8988T (cell line): Measurements from ENCODE around the gene SMIM8.

Experiments
- DNase-seq: peaks from one replicate; pipeline ENCODE4 v3.0.0; 2011

SMIM8 gene

DNA sequence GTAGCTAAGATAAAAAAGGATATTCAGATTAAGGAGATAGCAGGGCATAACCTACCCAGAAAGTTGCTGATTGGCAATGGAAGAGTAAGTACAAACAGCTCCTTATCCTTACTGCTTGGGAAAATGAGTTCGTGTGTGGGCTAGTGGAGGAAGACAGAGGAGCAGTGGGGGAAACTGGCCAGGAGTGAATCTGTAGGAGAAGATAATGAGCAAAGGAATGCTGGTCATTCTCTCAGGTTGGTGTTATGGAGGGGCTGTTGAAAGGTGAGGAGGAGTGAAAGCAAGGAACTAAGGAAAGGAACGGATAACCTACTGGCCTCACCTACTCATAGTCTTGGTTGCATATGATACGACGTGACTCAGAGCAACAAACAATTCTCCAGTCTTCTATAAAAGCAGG lies 14.0 kb downstream of the SMIM8 start:
- DNase-seq = no peak

DNA sequence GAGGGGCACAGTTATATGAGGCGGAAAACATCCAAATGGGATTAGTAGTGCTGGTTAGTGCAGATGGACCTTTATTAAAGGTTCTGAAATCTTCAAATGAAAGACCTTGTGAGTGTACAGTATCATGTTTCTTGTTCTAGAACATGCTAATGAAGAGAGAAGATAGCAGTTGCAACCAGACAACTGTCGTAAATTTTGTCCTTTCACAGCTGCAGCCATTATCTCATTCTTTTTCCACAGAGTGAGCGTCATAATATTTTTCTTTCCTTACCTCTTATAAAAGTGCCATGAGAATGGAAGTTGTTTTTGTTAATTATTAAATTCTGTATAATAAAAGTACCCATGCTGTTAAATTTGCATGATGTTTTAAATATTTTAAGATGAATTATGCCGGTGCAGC lies 17.8 kb downstream of the SMIM8 start:
- DNase-seq = no peak

DNA sequence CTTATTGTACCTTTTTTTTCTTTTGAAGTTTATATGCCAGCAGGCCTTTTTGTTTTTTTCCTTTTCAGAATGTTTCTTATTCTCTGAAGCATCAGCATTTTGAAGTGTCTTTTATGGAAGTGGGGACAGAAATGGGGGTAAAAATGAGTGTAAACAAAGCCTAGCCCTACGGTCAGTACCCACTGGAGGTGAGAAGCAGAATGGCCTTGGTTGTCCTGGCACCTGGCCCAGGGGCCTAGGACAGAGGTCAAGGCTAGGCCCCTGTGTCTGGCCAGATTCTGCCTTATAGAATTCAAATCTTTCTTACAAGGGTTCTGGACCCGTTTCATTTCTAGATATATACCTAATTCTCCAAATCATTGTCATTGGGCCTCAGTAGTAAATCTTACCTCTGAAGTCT lies 18.8 kb downstream of the SMIM8 start:
- no peak for DNase-seq

DNA sequence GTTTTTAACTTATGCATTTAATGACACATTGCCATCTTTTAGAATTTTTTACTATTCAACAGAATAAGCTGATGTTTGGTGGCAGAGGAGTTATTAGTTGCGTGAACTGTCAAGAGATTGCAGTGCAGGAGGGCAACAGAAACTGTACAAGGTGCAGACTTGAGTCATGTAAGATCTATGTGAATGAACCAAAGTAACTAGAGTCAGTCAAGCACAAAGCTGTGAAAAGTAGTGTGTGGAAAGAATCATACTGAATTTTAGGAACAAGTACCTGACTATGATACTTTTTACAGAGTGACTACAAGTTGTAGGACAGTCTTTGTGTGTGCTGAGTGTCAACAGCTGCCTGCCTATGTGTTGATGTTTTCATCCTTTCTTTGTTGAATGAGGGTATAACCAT lies 19.5 kb downstream of the SMIM8 start:
- no peak for DNase-seq

DNA sequence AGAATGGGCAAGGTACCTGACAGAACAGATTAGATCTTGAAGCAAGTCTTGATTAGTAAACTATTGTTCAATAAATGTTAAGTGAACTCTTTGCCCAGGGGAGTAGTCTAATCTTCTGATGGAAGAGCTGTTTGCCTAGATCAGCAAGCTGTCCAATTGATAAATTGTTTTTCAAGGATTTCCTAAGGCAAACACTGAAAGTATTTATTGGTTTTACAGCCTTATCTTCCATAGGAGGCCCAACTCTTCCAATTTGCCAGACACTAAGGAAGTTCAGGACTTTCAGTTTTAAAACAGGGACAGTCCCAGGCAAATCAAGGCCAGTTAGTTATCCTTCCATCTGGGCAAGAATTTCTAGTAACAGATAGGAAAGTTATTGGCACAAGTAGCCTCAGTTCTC lies 20.4 kb downstream of the SMIM8 start:
- DNase-seq = no peak

DNA sequence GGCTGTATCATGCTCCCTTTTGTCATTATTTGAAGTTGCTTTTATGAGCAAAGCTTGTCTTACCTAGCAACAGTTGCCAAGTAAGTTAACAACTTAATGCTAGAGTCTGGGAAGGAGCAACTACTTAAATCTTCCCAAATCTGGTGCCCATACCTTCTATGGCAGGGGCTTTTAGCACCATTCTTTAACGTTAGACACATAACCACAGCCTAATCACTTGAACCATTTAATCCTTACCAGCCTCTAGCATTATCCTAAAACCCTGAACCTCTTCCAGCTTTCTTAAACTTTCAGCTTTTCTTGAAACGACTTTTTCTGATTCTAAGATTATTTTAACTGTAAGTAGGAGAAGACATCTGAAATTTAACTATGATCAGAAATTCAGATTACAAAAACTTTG lies 22.3 kb downstream of the SMIM8 start, which contains the start of gene C6orf163:
Gene C6orf163 (plus strand): TSS at position 83 of the 400 bp plus-strand sequence. CDS start 287 bp downstream, at position 370.
- no peak for DNase-seq

DNA sequence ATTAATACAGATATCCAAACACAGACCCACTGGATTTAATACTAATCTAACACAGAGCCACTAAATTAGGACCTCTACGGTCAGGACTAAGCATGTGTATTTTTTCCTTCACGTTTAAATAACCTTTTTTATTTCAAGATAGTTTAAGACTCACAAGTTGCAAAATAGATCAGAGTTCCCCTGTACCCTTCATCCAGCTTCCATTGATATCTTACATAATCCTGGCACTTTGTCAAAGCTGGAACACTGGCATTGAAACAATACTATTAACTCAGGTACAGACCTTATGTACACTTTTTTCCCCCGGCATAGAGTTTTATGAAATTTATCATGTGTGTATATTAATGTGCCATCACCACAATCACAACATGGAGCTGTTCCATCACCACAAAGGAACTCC lies 24.3 kb downstream of the SMIM8 start:
- DNase-seq = no peak

DNA sequence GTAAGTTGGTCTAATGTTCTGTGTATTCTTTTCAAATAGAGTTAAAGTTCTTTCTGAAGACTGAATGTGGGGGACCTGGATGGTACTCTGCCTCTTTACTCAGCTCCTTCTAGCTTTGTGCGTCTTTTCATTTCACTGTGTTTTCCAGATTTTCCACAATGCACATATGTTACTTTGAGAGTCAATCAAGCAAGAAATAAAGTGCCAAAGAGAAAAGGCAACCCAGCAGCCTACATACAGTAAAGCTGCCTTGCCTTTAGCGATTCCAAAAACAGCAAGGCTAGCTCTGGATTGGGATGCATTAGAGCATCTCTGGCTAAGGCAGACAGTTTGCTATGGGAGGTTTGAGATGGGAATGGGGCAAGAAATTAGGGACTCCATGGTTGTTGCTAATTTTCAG lies 27.5 kb downstream of the SMIM8 start:
- no peak for DNase-seq

DNA sequence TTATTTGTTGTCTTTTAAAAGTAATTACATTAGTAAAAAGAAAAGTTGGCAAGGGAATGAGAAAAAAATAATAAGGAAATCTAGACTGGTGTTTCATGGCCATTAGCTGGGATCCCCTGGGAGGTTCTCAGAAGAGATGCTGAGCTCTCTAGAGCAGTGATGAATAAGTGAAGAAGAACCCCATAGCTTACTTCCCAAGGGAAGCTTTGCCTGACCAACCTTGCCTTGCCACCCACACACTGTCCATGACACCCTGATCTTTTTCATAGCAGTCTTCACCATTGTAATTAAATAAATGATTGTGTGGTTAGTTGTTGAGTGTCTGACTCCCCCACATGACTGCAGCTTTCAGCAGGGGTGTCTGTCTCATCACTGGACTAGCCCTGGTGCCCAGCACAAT lies 28.1 kb downstream of the SMIM8 start:
- DNase-seq = no peak

DNA sequence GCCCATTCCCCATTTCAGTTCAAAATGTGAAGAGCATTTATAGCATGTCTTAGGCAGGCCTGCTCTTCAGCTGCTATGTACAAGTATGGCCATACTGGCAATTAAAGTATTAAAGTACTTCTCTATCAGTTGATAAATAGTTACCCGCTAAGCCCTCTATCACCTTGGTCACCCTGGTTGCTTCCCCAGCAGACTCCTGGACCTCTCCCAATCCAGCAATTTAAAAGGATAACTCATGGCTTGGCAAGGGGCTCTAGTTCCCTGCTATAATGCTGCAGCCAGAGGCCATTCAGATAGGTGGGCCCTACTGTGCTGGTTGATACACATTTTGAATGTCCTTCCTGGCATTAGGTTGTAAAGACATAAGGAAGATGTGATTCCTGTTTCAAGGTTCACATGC lies 29.2 kb downstream of the SMIM8 start:
- no peak for DNase-seq

DNA sequence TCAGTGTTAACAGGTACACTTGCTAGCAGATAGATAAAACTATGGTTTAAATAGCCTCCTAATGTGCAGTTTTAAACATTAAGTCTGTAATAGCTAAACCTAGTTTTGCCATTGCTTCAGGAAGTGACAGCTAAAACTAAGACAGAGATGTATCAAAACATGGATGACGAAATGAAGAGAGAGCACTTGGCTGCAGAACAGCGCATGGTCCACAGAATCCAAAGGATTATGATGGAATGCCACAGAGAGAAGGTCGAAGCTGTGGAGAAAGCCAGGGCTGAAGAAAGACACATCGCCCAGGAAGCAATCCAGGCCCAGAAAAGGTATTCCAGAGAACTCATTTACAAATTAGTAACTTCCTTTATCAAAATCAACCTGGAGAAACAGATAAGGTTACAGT lies 33.8 kb downstream of the SMIM8 start:
- no peak for DNase-seq

DNA sequence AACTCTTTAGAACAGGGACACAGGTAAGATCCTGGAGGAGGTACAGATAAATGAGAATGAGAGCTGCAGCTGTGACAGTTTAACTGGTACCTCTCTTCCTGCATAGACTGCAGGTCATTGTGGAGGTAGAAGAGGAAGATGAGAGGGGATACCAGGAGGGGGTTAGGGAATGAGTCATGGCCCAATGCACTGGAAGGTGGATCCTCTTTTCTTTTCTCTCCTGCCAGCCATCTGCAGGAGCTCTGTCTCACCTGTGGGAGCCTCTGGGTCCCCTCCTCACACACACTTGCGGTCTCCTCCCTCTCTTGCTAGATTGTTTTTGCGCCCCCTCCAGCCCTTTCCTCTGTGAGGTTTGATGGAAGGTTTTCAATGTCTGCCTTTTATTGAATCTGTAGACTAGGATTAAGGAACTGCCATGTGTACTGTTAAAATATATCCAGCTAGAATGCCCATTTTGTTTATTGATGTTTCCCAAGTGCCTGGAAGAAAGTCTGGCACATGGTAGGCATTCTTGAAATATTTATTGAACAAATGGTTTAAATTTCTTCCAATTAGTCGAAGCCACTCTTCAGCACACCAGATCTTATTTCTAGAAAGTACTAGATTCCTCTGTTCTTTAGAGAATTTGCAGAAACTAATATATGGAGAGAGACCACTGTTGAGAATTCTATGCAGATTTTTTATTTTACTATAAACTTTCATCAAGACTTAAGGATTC lies 35.2 kb downstream of the SMIM8 start:
- DNase-seq = no peak

DNA sequence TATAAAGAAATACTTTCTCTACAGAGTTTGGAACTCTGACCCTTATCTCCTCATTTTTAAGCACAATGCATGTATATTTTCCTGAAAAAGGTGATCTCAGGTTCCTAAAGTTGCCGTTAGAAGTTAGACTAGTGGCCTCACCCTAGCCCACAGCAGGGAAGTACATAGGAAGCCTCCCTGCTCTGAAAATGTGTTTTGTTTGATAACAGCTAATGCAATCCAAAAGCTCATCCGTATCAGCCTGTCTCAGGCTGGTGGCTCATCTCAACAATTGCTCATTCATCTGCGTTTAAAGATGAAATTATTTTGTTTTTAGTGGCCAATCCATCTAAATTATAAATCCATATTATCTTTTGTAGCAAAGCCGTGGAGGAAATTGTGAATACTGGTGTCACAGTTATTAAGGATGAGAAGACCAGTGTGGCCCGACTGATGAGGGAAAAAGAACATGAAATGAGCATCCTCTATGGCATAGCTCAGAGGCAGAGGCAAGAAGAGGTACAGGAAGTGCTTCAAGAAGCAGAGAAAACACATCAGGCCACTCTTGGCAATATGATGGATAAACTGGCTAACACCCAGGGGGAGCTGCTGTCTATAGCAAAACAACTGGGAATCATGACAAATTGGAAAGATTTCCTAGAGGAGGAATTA lies 42.3 kb downstream of the SMIM8 start:
- DNase-seq = no peak

DNA sequence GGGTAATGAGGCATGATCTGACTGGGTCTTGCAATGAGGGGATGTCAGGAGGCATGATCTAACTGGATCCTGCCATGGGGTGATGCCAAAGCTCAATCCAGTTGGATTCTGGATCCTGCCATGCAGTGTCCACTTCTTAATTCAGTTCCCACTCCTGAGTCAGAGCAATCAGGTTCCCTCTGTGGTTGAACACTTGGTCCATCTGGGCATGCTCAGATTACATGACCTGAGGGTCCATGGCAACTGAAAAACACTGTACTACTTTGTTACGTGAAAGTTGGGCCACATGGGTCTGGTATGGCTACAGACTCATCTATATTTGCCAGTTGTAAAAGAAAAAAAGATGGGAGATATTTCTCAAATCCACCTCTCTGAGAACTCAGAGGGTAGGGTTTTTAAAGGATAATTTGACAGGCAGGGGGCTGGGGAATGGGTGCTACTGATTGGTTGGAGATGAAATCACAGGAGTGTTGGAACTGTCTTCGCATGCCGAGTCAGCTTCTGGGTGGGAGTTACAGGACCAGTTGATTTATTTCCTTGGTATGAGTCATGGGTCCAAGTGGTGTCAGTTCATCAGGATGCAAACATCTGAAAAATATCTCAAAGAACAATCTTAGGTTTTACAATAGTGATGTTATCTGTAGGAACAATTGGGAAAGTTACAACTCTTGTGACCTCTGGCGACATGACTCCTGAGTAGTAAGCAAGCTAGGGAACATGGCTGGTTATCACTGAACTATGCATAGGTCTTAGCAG lies 43.9 kb downstream of the SMIM8 start:
- no peak for DNase-seq

DNA sequence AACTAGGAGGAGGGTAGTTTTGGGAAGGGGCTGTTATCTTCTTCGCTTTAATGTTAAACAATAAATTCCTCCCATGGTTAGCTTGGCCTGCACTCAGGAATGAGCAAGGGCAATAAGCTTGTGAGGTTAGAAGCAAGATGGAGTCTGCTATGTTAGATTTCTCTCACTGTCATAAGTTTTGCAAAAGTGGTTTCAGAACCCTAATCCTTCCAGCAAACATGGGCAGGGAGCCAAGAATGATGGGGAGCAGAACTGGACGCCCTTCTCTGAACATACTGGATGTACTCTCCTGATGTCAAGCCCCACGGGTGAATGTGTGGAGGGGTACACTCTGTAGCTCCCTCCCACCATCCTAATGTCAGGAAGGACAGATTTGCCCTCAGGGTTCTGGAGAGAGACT lies 44.5 kb downstream of the SMIM8 start:
- no peak for DNase-seq

DNA sequence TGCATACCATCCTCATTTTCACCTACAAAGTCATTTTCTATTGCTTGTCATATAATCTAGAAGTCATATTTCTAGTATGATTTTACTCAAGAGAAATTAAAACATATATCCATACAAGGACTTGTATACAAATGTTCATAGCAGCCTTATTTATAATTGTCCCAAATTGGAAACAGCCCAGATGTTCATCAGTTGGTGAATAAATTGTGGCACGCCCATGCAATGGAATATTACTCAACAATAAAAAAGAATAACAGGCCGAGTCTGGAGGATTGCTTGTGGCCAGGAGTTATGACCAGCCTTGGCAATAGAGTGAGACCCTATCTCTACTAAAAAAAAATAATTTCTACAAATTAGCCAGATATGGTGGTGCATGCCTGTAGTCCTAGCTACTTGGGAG lies 51.0 kb downstream of the SMIM8 start:
- DNase-seq = no peak

DNA sequence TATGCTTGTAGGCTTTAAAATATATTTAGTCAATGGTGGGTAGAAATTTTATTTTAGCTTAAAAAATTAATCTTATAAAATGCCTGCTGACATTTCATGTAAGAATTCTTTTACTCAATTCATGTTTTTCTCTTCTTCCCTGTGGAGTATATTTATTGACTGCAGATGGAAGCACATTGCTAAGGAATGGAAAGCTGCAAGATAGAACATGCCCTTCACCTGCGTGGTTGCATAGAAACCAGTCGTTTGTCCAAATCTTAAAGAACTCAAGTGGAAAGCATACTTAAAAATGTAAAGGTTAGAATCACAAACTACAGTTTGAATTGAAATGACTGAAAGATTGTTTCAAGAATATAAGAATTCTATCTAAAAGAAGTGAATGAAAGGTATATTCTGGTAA lies 52.9 kb downstream of the SMIM8 start:
- no peak for DNase-seq

DNA sequence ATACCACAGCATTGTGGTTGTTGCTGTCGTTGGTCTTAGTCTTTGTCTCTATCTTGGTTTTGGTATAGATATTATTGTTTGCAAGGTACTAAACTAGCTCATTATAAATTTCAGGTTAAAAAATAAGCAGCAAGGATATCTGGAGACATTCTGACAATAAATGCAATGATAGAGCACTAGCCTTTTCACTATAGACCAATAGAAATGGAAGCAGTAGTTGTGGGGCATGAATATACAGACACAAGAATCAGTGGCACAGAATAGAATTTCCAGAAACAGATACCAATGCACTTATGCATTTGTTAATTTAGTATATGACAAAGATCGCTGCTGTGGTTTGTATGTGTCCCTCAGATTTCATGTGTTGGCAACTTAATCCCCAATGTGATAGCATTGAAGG lies 54.3 kb downstream of the SMIM8 start:
- DNase-seq = no peak

DNA sequence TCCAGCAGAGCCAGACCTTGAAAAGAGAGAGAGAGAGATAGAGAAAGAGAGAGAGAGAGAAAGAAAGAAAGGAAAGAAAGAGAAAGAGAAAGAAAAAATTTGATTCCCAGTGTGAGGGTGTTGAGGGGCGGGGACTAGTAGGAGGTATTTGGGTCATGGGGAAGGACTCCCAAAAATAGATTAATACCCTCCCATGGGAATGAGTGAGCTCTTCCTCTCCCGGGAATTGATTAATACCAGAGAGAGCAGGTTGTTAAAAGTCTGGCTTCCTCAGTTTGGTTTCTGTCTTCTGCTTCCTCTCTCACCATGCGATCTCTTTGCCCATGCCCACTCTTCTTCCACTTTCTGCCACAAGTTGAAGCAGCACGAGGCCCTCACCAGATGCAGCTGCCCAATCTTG lies 56.6 kb downstream of the SMIM8 start:
- DNase-seq = no peak

DNA sequence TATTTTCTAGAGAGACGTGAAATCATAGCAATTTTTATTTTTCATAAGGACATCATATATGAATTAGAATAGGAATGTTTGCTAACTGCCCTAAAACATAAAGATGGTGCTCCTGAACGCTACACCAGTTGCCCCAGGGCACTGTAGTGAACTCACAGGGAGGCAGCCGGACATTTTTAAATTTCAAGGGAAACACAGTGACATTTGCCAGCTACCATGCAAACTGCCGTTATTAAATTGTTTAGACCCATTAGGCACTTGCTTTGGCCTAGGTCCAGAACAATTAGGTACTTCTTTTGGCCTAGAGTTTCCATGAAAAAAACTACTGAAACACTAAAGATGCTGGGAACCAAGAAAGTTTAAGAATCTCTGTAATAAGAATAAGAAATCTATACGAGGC lies 60.5 kb downstream of the SMIM8 start:
- DNase-seq = no peak

DNA sequence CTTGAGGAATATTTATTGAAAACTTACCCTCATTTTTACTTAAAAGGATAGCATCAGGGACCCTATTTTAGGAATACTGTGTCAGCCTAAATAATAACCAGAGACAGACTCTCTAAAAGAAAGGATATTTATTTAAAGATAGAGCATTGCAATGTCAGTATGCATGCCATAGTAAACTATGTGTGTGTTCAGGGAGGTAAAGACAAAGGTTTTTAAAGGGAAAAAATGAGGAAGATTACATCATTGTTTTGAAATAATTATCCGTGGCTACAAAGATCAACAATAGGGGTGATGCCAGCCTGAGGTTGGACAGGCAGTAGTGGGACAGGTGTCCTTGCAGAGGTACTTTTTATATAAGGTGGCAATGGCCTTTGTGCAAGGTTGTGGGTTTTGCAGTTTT lies 61.6 kb downstream of the SMIM8 start:
- no peak for DNase-seq

DNA sequence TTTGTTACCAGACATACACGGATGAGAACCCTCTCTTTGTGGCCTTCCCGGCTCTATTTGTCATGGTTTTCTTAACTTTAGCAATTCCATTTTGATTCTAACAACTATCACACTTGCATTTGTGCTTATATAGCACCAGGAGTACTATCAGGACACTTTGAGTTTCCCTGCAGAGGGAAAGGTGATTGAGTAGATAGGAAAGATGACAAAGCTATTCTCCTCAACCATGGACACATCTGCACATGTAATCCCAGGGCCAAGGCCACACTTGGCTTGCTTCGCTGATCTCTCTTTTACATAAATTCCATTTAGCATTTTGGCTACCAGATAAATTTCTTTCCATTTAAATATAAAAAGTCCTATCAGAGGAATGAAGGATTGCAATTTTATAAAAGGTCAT lies 62.1 kb downstream of the SMIM8 start:
- DNase-seq = no peak

DNA sequence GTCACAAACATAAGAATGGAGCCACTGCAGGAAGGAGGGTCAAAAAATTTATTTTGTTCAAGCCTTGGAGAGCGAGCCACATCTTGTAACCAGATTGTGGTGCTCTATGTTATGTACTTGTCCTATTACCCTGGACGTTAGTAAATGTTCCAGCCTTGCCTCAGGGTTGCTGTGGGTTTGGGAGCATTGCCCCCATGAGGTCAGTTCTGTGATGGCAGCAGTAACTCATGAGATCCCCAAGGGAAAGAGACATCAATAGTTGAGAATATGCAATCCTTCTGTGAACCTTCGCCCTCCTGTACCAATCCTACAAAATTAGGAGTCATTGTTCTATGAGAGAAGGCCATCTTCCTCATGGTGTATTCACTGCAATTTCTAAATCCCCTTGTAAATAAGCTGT lies 68.9 kb downstream of the SMIM8 start:
- DNase-seq = peak; percentile 31
